Lung (tissue), 12 donors: ENCODE measurements around the gene STX19. TPM values are rescaled to one million over a fixed set of nuclear protein-coding genes. Genes with fewer than 3 reads are reported as not detected.

Experiments used
- ATAC-seq: fragments of 200-7000 bp; cut with Tn5 transposase; one replicate; pipeline ENCODE4 v1.9.1; 2020; ENCODE audit warnings: moderate number of reproducible peaks; ENCODE audit not compliant: insufficient read depth, low FRiP score
- DNase-seq, 3 donors: peaks; one replicate each; pipeline ENCODE4 v3.0.0-alpha.2; 2013 to 2017
- H3K27ac ChIP-seq, 2 donors: one replicate each; pipeline ENCODE4 v1.5.1; 2013; ENCODE audit warnings: mild to moderate bottlenecking in 2 of 2, moderate library complexity in 2 of 2, control low read depth in 1 of 2, inconsistent platforms in 1 of 2, low read depth in 1 of 2, low read length in 1 of 2
- H3K27me3 ChIP-seq, 3 donors: one replicate each; pipeline ENCODE4 v1.5.1; 2013; ENCODE audit warnings: low read length in 2 of 3; ENCODE audit not compliant: control insufficient read depth in 3 of 3, insufficient read depth in 3 of 3
- H3K36me3 ChIP-seq, 4 donors: one replicate each; pipeline ENCODE4 v1.5.1; 2013; ENCODE audit warnings: low read length in 4 of 4, mild to moderate bottlenecking in 1 of 4, moderate library complexity in 1 of 4; ENCODE audit not compliant: control insufficient read depth in 4 of 4, insufficient read depth in 4 of 4
- H3K4me1 ChIP-seq, 5 donors: one replicate each; pipeline ENCODE4 v1.5.1; 2013; ENCODE audit warnings: low read length in 5 of 5, mild to moderate bottlenecking in 2 of 5, moderate library complexity in 1 of 5; ENCODE audit not compliant: control insufficient read depth in 5 of 5, insufficient read depth in 5 of 5
- H3K4me3 ChIP-seq: one replicate; pipeline ENCODE4 v1.5.1; 2013; ENCODE audit warnings: mild to moderate bottlenecking, control low read depth, moderate library complexity
- H3K9ac ChIP-seq, 2 donors: one replicate each; pipeline ENCODE4 v1.5.1; 2013; ENCODE audit warnings: low read length in 2 of 2, control low read depth in 1 of 2; ENCODE audit not compliant: insufficient read depth in 1 of 2
- H3K9me3 ChIP-seq, 4 donors: one replicate each; pipeline ENCODE4 v1.5.1; 2013; ENCODE audit warnings: low read length in 3 of 4, mild to moderate bottlenecking in 1 of 4, moderate library complexity in 1 of 4; ENCODE audit not compliant: control insufficient read depth in 4 of 4, insufficient read depth in 3 of 4
- CTCF ChIP-seq: IDR thresholded peaks from 2 replicates; pipeline ENCODE4 v1.5.1; 2012; ENCODE audit warnings: mild to moderate bottlenecking; ENCODE audit errors: control extremely low read depth, extremely low read depth
- WGBS, 2 donors: extraction: QIAGEN DNeasy Blood & Tissue Kit; methylation state at CpG; one replicate each; pipeline ENCODE4 v1.1.7; 2013; 5-methylcytosine and 5-hydroxymethylcytosine counted together
- polyA plus RNA-seq, 2 donors: library from polyadenylated mRNA; stranded (reverse); fragments of 200-250 nt; gene quantifications; one replicate each; pipeline ENCODE4 v1.2.1, GENCODE V29; 2013
- total RNA-seq, 2 donors: library from RNA; depleted of rRNA in 1 of 2; stranded (reverse); fragments of >200 nt in 1 of 2; gene quantifications; one replicate each; pipeline ENCODE4 v1.2.1, GENCODE V29; 2014 to 2021
- donor health status: control.
- donor health status: control.
- donor health status: Bipolar disorder and iron deficiency.
- donor health status: healthy.
- donor health status: DM: yes; HTN: yes; CAD: no.

The STX19 gene
- total and polyA plus RNA-seq, 4 donors: 1.6 to 11.3 (median 5.1) TPM

GRCh38 chr3:94004301-94004910, 24.0 kb downstream of the STX19 start:
- Histone ChIP-seq H3K4me3 (no peak overlapping the region), H3K27ac (no peak overlapping the region), H3K36me3 (peaks cover 0 to 1% (median 0%) of the 10 kb centered on the region in 4 donors), H3K9me3 (no peaks in the 10 kb centered on the region), H3K4me1 (peaks cover 0 to 9% (median 4%) of the 10 kb centered on the region in 5 donors), H3K9ac (peak overlapping the region in 1 of 2 donors; percentile 79), H3K27me3 (no peaks in the 10 kb centered on the region)
- peak; percentile 64 for TF ChIP-seq CTCF
- WGBS, 2 donors: 3 to 4% methylated on average over 4 of the region's 4 CpGs
- ATAC-seq: peak; percentile 80
- DNase-seq: peak in 2 of 3 donors; percentile 76 to 84

GRCh38 chr3:94001827-94002495, 26.4 kb downstream of the STX19 start:
- WGBS, 2 donors: 71 to 82% methylated on average over 3 of the region's 3 CpGs
- no peak for TF ChIP-seq CTCF
- H3K9ac ChIP-seq: peak overlapping the region in 1 of 2 donors; percentile 16

GRCh38 chr3:94001191-94001590, 27.2 kb downstream of the STX19 start:
- 63 to 76% methylated on average over 1 of the region's 1 CpG for WGBS, 2 donors
- DNase-seq (peak in 2 of 3 donors; percentile 33 to 61), ATAC-seq (no peak)
- no peak for TF ChIP-seq CTCF
- Histone ChIP-seq H3K9ac (no peak overlapping the region), H3K27me3 (no peaks in the 10 kb centered on the region), H3K4me3 (no peak overlapping the region), H3K9me3 (no peaks in the 10 kb centered on the region), H3K36me3 (peaks cover 0 to 2% (median under 1%) of the 10 kb centered on the region in 4 donors), H3K27ac (no peak overlapping the region), H3K4me1 (peaks cover 0 to 9% (median 0%) of the 10 kb centered on the region in 5 donors)

More at GRCh38 chr3:94001827-94002495, 26.4 kb downstream of the STX19 start:
- no peak overlapping the region for H3K4me3 ChIP-seq
- no peaks in the 10 kb centered on the region for H3K9me3 ChIP-seq
- H3K27ac ChIP-seq: peak overlapping the region in 1 of 2 donors; percentile 47
- no peaks in the 10 kb centered on the region for H3K27me3 ChIP-seq
- H3K4me1 ChIP-seq: peaks cover 0 to 9% (median 2%) of the 10 kb centered on the region in 5 donors
- ATAC-seq (peak; percentile 60), DNase-seq (peak in 1 of 3 donors; percentile 57)
- peaks cover 0 to 1% (median 0%) of the 10 kb centered on the region in 4 donors for H3K36me3 ChIP-seq
